Endothelial cell of umbilical vein (primary cell): Measurements from ENCODE around the gene CFAP126.

Source experiments
- CTCF ChIP-seq, 2 donors: IDR thresholded peaks; 1 replicate in 1 of 2; 2 replicates in 1 of 2; pipeline ENCODE4 v1.5.1; 2011; ENCODE audit warnings: low read length in 2 of 2, mild to moderate bottlenecking in 2 of 2, moderate library complexity in 2 of 2, control low read depth in 1 of 2, inconsistent platforms in 1 of 2, low read depth in 1 of 2; ENCODE audit not compliant: insufficient read depth in 1 of 2; ENCODE audit errors: extremely low read depth in 1 of 2
- GATA2 ChIP-seq: IDR thresholded peaks from 2 replicates; pipeline ENCODE4 v1.7.0; 2011; ENCODE audit warnings: low read depth, mild to moderate bottlenecking, moderate library complexity, mixed read lengths, low read length; ENCODE audit not compliant: insufficient read length, insufficient read depth
- JUN ChIP-seq: IDR thresholded peaks from 2 replicates; pipeline ENCODE4 v1.6.1; 2011; ENCODE audit warnings: borderline replicate concordance, low read depth; ENCODE audit not compliant: insufficient read length, insufficient read depth
- MAX ChIP-seq: IDR thresholded peaks from 2 replicates; pipeline ENCODE4 v1.6.1; 2011; ENCODE audit not compliant: insufficient read depth, insufficient read length
- POLR2A ChIP-seq: IDR thresholded peaks from 2 replicates; pipeline ENCODE4 v1.6.1; 2012; ENCODE audit warnings: low read depth, mild to moderate bottlenecking, control low read depth, low read length
- POLR2AphosphoS5 ChIP-seq: IDR thresholded peaks from 2 replicates; pipeline ENCODE4 v1.6.1; 2012; ENCODE audit warnings: low read depth, mild to moderate bottlenecking, control low read depth, low read length, moderate library complexity; ENCODE audit not compliant: insufficient read depth

GRCh38 chr1:161381707-161382106, 14.0 kb upstream of the CFAP126 start:
- TF ChIP-seq POLR2A (no peak), POLR2AphosphoS5 (no peak), CTCF (IDR thresholded peaks at IDR 0.05; ENCODE audit: extremely low read depth in 1 of 2, insufficient read depth in 1 of 2, low read depth in 1 of 2, low read length in 2 of 2) (no peak), MAX (no peak), GATA2 (no peak), JUN (no peak)
